HFF-Myc (cell line): ENCODE data around the gene SLC25A26.
"Not testable (repeated sequence)": the region's sequence is repeated elsewhere in the genome, so short reads cannot be mapped to it uniquely, and the experiment has no call there.

Source experiments
- DNase-seq: peaks from one replicate; pipeline ENCODE4 v3.0.0-alpha.2; 2011; ENCODE audit warnings: low read depth; ENCODE audit errors: extremely low read depth
- H3K4me3 ChIP-seq: replicated peaks from 2 replicates; pipeline ENCODE4 v1.5.1; 2011; ENCODE audit warnings: low read depth, mild to moderate bottlenecking, control low read depth, low read length
- CTCF ChIP-seq: IDR thresholded peaks from 2 replicates; pipeline ENCODE4 v1.5.1; 2012; ENCODE audit warnings: mild to moderate bottlenecking, low read depth, low read length, control low read depth; ENCODE audit errors: missing control alignments

The SLC25A26 gene

GRCh38 chr3:66304293-66304692 is 83.5 kb downstream of the SLC25A26 start:
- no peak for DNase-seq
- H3K4me3 ChIP-seq = no peak overlapping the region
- TF ChIP-seq CTCF = no peak

DNA sequence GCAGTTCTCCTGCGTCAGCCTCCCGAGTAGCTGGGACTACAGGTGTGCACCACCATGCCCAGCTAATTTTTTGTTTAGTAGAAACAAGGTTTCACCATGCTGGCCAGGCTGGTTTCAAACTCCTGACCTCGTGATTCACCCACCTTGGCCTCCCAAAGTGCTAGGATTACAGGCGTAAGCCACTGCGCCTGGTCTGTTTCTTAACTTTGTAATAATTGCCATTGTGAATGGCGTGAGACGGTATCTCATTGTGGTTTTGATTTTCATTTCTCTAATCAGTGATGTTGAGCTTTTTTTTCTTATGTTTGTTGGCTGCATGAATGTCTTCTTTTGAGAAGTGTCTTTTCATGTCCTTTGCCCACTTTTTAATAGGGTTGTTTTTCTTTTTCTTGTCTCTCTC is 85.3 kb downstream of the SLC25A26 start:
- not testable (repeated sequence) for H3K4me3 ChIP-seq, DNase-seq

DNA sequence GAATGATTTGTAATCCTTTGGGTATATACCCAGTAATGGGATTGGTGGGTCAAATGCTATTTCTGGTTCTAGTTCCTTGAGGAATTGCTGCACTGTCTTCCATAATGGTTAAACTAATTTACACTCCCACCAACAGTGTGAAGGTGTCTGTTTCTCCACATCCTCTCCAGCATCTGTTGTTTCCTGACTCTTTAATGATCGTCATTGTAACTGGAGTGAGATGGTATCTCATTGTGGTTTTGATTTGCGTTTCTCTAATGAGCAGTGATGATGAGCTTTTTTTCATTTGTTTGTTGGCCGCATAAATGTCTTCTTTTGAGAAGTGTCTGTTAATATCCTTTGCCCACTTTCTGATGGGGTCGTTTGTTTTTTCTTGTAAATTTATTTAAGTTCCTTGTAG is 86.2 kb downstream of the SLC25A26 start:
- H3K4me3 ChIP-seq, DNase-seq: not testable (repeated sequence)

DNA sequence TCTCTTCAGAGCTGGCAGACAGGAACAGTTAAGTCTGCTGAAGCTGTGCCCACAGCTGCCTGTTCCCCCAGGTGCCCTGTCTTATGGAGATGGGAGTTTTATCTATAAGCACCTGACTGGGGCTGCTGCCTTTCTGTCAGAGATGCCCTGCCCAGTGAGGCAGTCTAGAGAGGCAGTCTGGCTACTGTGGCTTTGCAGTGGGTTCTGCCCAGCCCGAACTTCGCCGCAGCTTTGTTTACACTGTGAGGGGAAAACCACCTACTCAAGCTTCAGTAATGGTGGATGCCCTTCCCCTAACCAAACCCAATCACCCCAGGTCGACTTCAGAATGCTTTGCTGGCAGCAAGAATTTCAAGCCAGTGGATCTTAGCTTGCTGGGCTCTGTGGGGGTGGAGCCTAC is 91.2 kb downstream of the SLC25A26 start:
- TF ChIP-seq CTCF = no peak
- no peak for DNase-seq
- H3K4me3 ChIP-seq = no peak overlapping the region

DNA sequence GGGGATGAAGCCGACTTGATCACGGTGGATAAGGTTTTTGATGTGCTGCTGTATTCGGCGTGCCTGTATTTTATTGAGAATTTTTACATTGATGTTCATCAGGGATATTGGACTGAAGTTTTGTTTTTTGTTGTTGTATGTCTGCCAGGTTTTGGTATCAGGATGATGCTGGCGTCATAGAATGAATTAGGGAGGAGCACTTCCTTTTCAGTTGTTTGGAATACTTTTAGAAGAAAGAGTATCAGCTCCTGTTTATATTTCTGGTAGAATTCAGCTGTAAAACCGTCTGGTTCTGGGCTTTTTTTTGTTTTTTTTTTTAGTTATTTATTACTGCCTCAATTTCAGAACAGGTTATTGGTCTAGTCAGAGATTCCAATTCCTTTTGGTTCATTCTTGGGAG is 93.7 kb downstream of the SLC25A26 start:
- DNase-seq = no peak
- no peak overlapping the region for H3K4me3 ChIP-seq
- no peak for TF ChIP-seq CTCF

- TF ChIP-seq CTCF = no peak
- no peak overlapping the region for H3K4me3 ChIP-seq
- DNase-seq = no peak
Observed at GRCh38 chr3:66317750-66318376, 97.1 kb downstream of the SLC25A26 start.

GRCh38 chr3:66320390-66320789 is 99.6 kb downstream of the SLC25A26 start:
- DNase-seq = no peak
- no peak overlapping the region for H3K4me3 ChIP-seq

More at GRCh38 chr3:66320390-66320789, 99.6 kb downstream of the SLC25A26 start:
- no peak for TF ChIP-seq CTCF
